GM23338 (cell line): Measurements from ENCODE around the gene SRGAP1. TPM values are rescaled to one million over a fixed set of nuclear protein-coding genes. Genes with fewer than 3 reads are reported as not detected.

ENCODE experiments used
- ATAC-seq: fragments of 200-7000 bp; cut with Tn5 transposase; 3 replicates; pipeline ENCODE4 v1.9.1; 2020
- DNase-seq: peaks from one replicate; pipeline ENCODE4 v3.0.0-alpha.2; 2015; ENCODE audit warnings: low spot score
- H2AFZ ChIP-seq: fragments of 200-600 bp; sonication (generic); 2 replicates; pipeline ENCODE4 v1.8.0; 2016; ENCODE audit warnings: antibody characterized with exemption, mild to moderate bottlenecking, moderate library complexity
- H3F3A ChIP-seq: fragments of 200-600 bp; sonication (generic); replicated peaks from 2 replicates; pipeline ENCODE4 v1.8.0; 2017; ENCODE audit warnings: antibody characterized with exemption, mixed run types, low read depth
- H3K27ac ChIP-seq: fragments of 200-600 bp; sonication (generic); 2 replicates; pipeline ENCODE4 v1.6.1; 2016; ENCODE audit warnings: low read depth
- H3K27me3 ChIP-seq: fragments of 200-600 bp; sonication (generic); 2 replicates; pipeline ENCODE4 v1.8.0; 2016; ENCODE audit warnings: mild to moderate bottlenecking, mixed run types, moderate library complexity; ENCODE audit not compliant: insufficient read depth
- H3K36me3 ChIP-seq: fragments of 200-600 bp; sonication (generic); 2 replicates; pipeline ENCODE4 v1.8.0; 2016; ENCODE audit warnings: mild to moderate bottlenecking; ENCODE audit not compliant: insufficient read depth
- H3K4me1 ChIP-seq: fragments of 200-600 bp; sonication (generic); 2 replicates; pipeline ENCODE4 v1.8.0; 2016; ENCODE audit warnings: mild to moderate bottlenecking, moderate library complexity; ENCODE audit not compliant: insufficient read depth
- H3K4me2 ChIP-seq: fragments of 200-600 bp; sonication (generic); 2 replicates; pipeline ENCODE4 v1.7.1; 2017; ENCODE audit warnings: mixed run types
- H3K4me3 ChIP-seq: fragments of 200-600 bp; sonication (generic); 2 replicates; pipeline ENCODE4 v1.6.1; 2016; ENCODE audit warnings: mixed run types
- H3K79me2 ChIP-seq: fragments of 200-600 bp; sonication (generic); replicated peaks from 2 replicates; pipeline ENCODE4 v1.8.0; 2017; ENCODE audit warnings: mild to moderate bottlenecking; ENCODE audit not compliant: insufficient read depth
- H3K9me2 ChIP-seq: fragments of 200-600 bp; sonication (generic); 2 replicates; pipeline ENCODE4 v1.8.0; 2017; ENCODE audit not compliant: insufficient read depth
- H4K20me1 ChIP-seq: fragments of 200-600 bp; sonication (generic); replicated peaks from 2 replicates; pipeline ENCODE4 v1.8.0; 2017; ENCODE audit warnings: mild to moderate bottlenecking; ENCODE audit not compliant: insufficient read depth
- H3K27ac Mint-ChIP-seq: 2 replicates; pipeline ENCODE4 v1.8.0; 2020; ENCODE audit warnings: inconsistent platforms, mild to moderate bottlenecking, moderate library complexity, mixed read lengths
- H3K27me3 Mint-ChIP-seq: 3 replicates; pipeline ENCODE4 v1.8.0; 2022; ENCODE audit warnings: low read depth, mild to moderate bottlenecking, moderate library complexity, mixed read lengths, inconsistent platforms; ENCODE audit not compliant: insufficient read depth, poor library complexity
- H3K36me3 Mint-ChIP-seq: 3 replicates; pipeline ENCODE4 v1.8.0; 2021; ENCODE audit warnings: low read depth, mild to moderate bottlenecking, inconsistent platforms, moderate library complexity, mixed read lengths
- H3K4me1 Mint-ChIP-seq: 3 replicates; pipeline ENCODE4 v1.8.0; 2020; ENCODE audit warnings: mild to moderate bottlenecking, inconsistent platforms, mixed read lengths
- H3K4me3 Mint-ChIP-seq: 3 replicates; pipeline ENCODE4 v1.8.0; 2021; ENCODE audit warnings: moderate library complexity, mild to moderate bottlenecking, inconsistent platforms, mixed read lengths
- H3K9me3 Mint-ChIP-seq: 3 replicates; pipeline ENCODE4 v1.8.0; 2020; ENCODE audit warnings: moderate library complexity, mild to moderate bottlenecking, inconsistent platforms, mixed read lengths
- CREB1 ChIP-seq: fragments of 250-450 bp; sonication (Bioruptor Pico); IDR thresholded peaks from 2 replicates; pipeline ENCODE4 v1.5.0; 2020; ENCODE audit warnings: low read depth, mild to moderate bottlenecking, moderate library complexity
- ETS1 ChIP-seq: IDR thresholded peaks from 2 replicates; pipeline ENCODE4 v1.6.1; 2016; ENCODE audit warnings: antibody characterized with exemption
- NANOG ChIP-seq: IDR thresholded peaks from 2 replicates; pipeline ENCODE4 v1.6.1; 2016; ENCODE audit warnings: antibody characterized with exemption, borderline replicate concordance
- POLR2AphosphoS5 ChIP-seq: IDR thresholded peaks from 2 replicates; pipeline ENCODE4 v1.6.1; 2016; ENCODE audit warnings: antibody characterized with exemption, low read depth
- STAT1 ChIP-seq: IDR thresholded peaks from one replicate; pipeline ENCODE4 v1.6.1; 2016; ENCODE audit warnings: antibody characterized with exemption; ENCODE audit not compliant: unreplicated experiment
- ZNF114 ChIP-seq: fragments of 250-450 bp; sonication (Bioruptor Pico); IDR thresholded peaks from 2 replicates; pipeline ENCODE4 v1.5.0; 2020; ENCODE audit warnings: mild to moderate bottlenecking, moderate library complexity
- ZNF331 ChIP-seq: fragments of 250-450 bp; sonication (Bioruptor Pico); IDR thresholded peaks from 2 replicates; pipeline ENCODE4 v1.5.0; 2020; ENCODE audit warnings: low read depth, mild to moderate bottlenecking, moderate library complexity
- ZNF462 ChIP-seq: fragments of 250-450 bp; sonication (Bioruptor Pico); IDR thresholded peaks from 2 replicates; pipeline ENCODE4 v1.5.0; 2020; ENCODE audit warnings: mild to moderate bottlenecking, moderate library complexity
- polyA plus RNA-seq: library from polyadenylated mRNA; unstranded; fragments of >200 nt; fragmentation: Nextera tagmentation; extraction: Ambion mirVana; gene quantifications from 2 replicates; pipeline ENCODE4 v1.2.1, GENCODE V29; 2016
- total RNA-seq: library from RNA; depleted of rRNA; stranded (reverse); fragments of >200 nt; shearing (Covaris generic); gene quantifications from 2 replicates; pipeline ENCODE4 v1.2.3, GENCODE V29; 2014

The SRGAP1 gene
- total and polyA plus RNA-seq, 2 experiments from 2014 or later = 6.1 to 8.1 TPM

- TF ChIP-seq ZNF462 (CRISPR knock-in tag) = no peak
- TF ChIP-seq STAT1 = no peak
- no peak for TF ChIP-seq CREB1
- no peak for TF ChIP-seq ETS1
Measured at GRCh38 chr12:64019654-64020053, 175.2 kb downstream of the SRGAP1 start (continued).

GRCh38 chr12:64025174-64025958 is 180.9 kb downstream of the SRGAP1 start:
- H3K36me3 Mint-ChIP-seq = no peaks in the 10 kb centered on the region; the same call in 2 of the 3 replicates
- no peaks in the 10 kb centered on the region for H4K20me1 ChIP-seq
- no peaks in the 10 kb centered on the region for H3K36me3 ChIP-seq
- H3K27me3 Mint-ChIP-seq = no peaks in the 10 kb centered on the region
- H2AFZ ChIP-seq = no peak overlapping the region
- H3K4me2 ChIP-seq = no peak overlapping the region
- no peak overlapping the region for H3K4me3 Mint-ChIP-seq
- no peaks in the 10 kb centered on the region; the same call in 2 of the 3 replicates for H3K9me3 Mint-ChIP-seq
- H3K4me1 Mint-ChIP-seq = peaks cover 12% of the 10 kb centered on the region
- H3K27ac ChIP-seq = no peak overlapping the region
- H3K9me2 ChIP-seq = no peaks in the 10 kb centered on the region
- no peak overlapping the region for H3K4me3 ChIP-seq
- H3K4me1 ChIP-seq = peaks cover 9% of the 10 kb centered on the region; the same call in 1 of the 2 replicates
- H3K27me3 ChIP-seq = no peaks in the 10 kb centered on the region
- no peak for DNase-seq
- no peak overlapping the region for H3K27ac Mint-ChIP-seq
- ATAC-seq = no peak
- no peaks in the 10 kb centered on the region for H3F3A ChIP-seq
- no peaks in the 10 kb centered on the region for H3K79me2 ChIP-seq
- TF ChIP-seq ZNF114 (no peak), CREB1 (no peak), ETS1 (no peak), ZNF331 (no peak), NANOG (no peak), POLR2AphosphoS5 (no peak)
